Chondrocyte (in vitro differentiated cells): ENCODE data around the gene MYF6. TPM values are rescaled to one million over a fixed set of nuclear protein-coding genes. Genes with fewer than 3 reads are reported as not detected.

ENCODE experiments used
- DNase-seq: peaks from one replicate; pipeline ENCODE4 v3.0.0; 2021; ENCODE audit warnings: mixed read lengths, low spot score
- H3K27ac Mint-ChIP-seq: one replicate; pipeline ENCODE4 v1.8.0; 2021; ENCODE audit warnings: mild to moderate bottlenecking, moderate library complexity, mixed read lengths; ENCODE audit not compliant: unreplicated experiment
- H3K27me3 Mint-ChIP-seq: 2 replicates; pipeline ENCODE4 v1.8.0; 2021; ENCODE audit warnings: low read depth, mixed read lengths
- H3K36me3 Mint-ChIP-seq: 2 replicates; pipeline ENCODE4 v1.8.0; 2021; ENCODE audit warnings: low read depth, mixed read lengths
- H3K4me1 Mint-ChIP-seq: 2 replicates; pipeline ENCODE4 v1.8.0; 2021; ENCODE audit warnings: low read depth, mild to moderate bottlenecking, mixed read lengths
- H3K4me3 Mint-ChIP-seq: one replicate; pipeline ENCODE4 v1.8.0; 2021; ENCODE audit warnings: mild to moderate bottlenecking, moderate library complexity, mixed read lengths; ENCODE audit not compliant: unreplicated experiment
- H3K9me3 Mint-ChIP-seq: 2 replicates; pipeline ENCODE4 v1.8.0; 2021; ENCODE audit warnings: low read depth, mixed read lengths
- CTCF ChIP-seq: fragments of 200-600 bp; sonication (generic); IDR thresholded peaks from 2 replicates; pipeline ENCODE4 v1.5.0; 2021; ENCODE audit warnings: antibody characterized with exemption, mild to moderate bottlenecking, moderate library complexity
- total RNA-seq: library from RNA; stranded (reverse); gene quantifications from 3 replicates; pipeline ENCODE4 v1.2.1, GENCODE V29; 2021

Gene MYF6
- total RNA-seq, 1 donor from 2014 or later, result not detected

- H3K4me3 Mint-ChIP-seq, result no peak overlapping the region
- no peak overlapping the region for H3K27ac Mint-ChIP-seq
- DNase-seq, result no peak
- H3K27me3 Mint-ChIP-seq, result peaks cover 10% of the 10 kb centered on the region
- no peak for TF ChIP-seq CTCF
- H3K4me1 Mint-ChIP-seq, result peaks cover 13% of the 10 kb centered on the region
- no peaks in the 10 kb centered on the region for H3K9me3 Mint-ChIP-seq
- H3K36me3 Mint-ChIP-seq, result no peaks in the 10 kb centered on the region
These were observed 9.2 kb upstream of the MYF6 start for GRCh38 chr12:80698256-80698655.

- no peaks in the 10 kb centered on the region for H3K36me3 Mint-ChIP-seq
- no peak overlapping the region for H3K4me3 Mint-ChIP-seq
- peaks cover 16% of the 10 kb centered on the region for H3K4me1 Mint-ChIP-seq
- DNase-seq, result no peak
- H3K27ac Mint-ChIP-seq, result no peak overlapping the region
- H3K9me3 Mint-ChIP-seq, result no peaks in the 10 kb centered on the region
- H3K27me3 Mint-ChIP-seq, result peaks cover 10% of the 10 kb centered on the region
- TF ChIP-seq CTCF, result no peak
These were observed 8.4 kb upstream of the MYF6 start for GRCh38 chr12:80698847-80699542.

- Mint-ChIP-seq H3K27ac (no peak overlapping the region), H3K4me3 (no peak overlapping the region), H3K4me1 (peaks cover 16% of the 10 kb centered on the region), H3K9me3 (no peaks in the 10 kb centered on the region), H3K27me3 (peaks cover 10% of the 10 kb centered on the region), H3K36me3 (no peaks in the 10 kb centered on the region)
- DNase-seq, result no peak
- no peak for TF ChIP-seq CTCF
These were observed 7.1 kb upstream of the MYF6 start for GRCh38 chr12:80700327-80700726.

- H3K27me3 Mint-ChIP-seq, result peaks cover 10% of the 10 kb centered on the region
- no peak for DNase-seq
- no peaks in the 10 kb centered on the region for H3K36me3 Mint-ChIP-seq
- H3K4me3 Mint-ChIP-seq, result no peak overlapping the region
- H3K9me3 Mint-ChIP-seq, result no peaks in the 10 kb centered on the region
- peaks cover 16% of the 10 kb centered on the region for H3K4me1 Mint-ChIP-seq
- H3K27ac Mint-ChIP-seq, result no peak overlapping the region
- no peak for TF ChIP-seq CTCF
These were observed 6.0 kb upstream of the MYF6 start for GRCh38 chr12:80701388-80701787.

- H3K9me3 Mint-ChIP-seq, result no peaks in the 10 kb centered on the region
- peaks cover 16% of the 10 kb centered on the region for H3K27me3 Mint-ChIP-seq
- TF ChIP-seq CTCF, result no peak
- peak overlapping the region; percentile 4 for H3K27ac Mint-ChIP-seq
- peaks cover 18% of the 10 kb centered on the region for H3K4me1 Mint-ChIP-seq
- no peak overlapping the region for H3K4me3 Mint-ChIP-seq
- no peaks in the 10 kb centered on the region for H3K36me3 Mint-ChIP-seq
- DNase-seq, result no peak
These were observed 4.3 kb upstream of the MYF6 start for GRCh38 chr12:80702889-80703805.
